ENCODE measurements around the gene ITGA1.

The ITGA1 gene

GRCh38 chr5:52799983-52800393 is 12.3 kb downstream of the ITGA1 start:
- DNase-seq (ENCODE audit: low read depth in 1 of 2, low spot score in 1 of 2), result peak; percentile 97 to 98
- H3K27ac ChIP-seq (replicated peaks), result peak overlapping the region; percentile 90
- H3K4me3 ChIP-seq (replicated peaks; ENCODE audit: insufficient read depth, low read length), result peak overlapping the region; percentile 64
- TF ChIP-seq SPI1 (IDR thresholded peaks at IDR 0.05; ENCODE audit: borderline replicate concordance, low read depth), result peak; percentile 98
- TF ChIP-seq CTCF (IDR thresholded peaks at IDR 0.05; ENCODE audit: insufficient read depth, low read length), result no peak
- TF ChIP-seq POLR2AphosphoS5 (IDR thresholded peaks at IDR 0.05; ENCODE audit: low read depth), result peak; percentile 80
- H3K27me3 ChIP-seq (ENCODE audit: insufficient read depth, poor library complexity, severe bottlenecking), result no peaks in the 10 kb centered on the region

GRCh38 chr5:52800394-52801213 is 12.9 kb downstream of the ITGA1 start:
- TF ChIP-seq POLR2AphosphoS5 (IDR thresholded peaks at IDR 0.05; ENCODE audit: low read depth) (peak; percentile 8), SPI1 (IDR thresholded peaks at IDR 0.05; ENCODE audit: borderline replicate concordance, low read depth) (no peak), GABPA (IDR thresholded peaks at IDR 0.05; ENCODE audit: low read depth) (no peak), CTCF (IDR thresholded peaks at IDR 0.05; ENCODE audit: insufficient read depth, low read length) (no peak), REST (IDR thresholded peaks at IDR 0.05; ENCODE audit: insufficient replicate concordance, low read depth) (no peak)
- H3K27ac ChIP-seq (replicated peaks), result peak overlapping the region; percentile 90
- peak in 1 of 2 experiments; percentile 60 for DNase-seq (ENCODE audit: low read depth in 1 of 2, low spot score in 1 of 2)
- no peaks in the 10 kb centered on the region for H3K27me3 ChIP-seq (ENCODE audit: insufficient read depth, poor library complexity, severe bottlenecking)
- peak overlapping the region; percentile 64 for H3K4me3 ChIP-seq (replicated peaks; ENCODE audit: insufficient read depth, low read length)

GRCh38 chr5:52801329-52801728 is 13.6 kb downstream of the ITGA1 start:
- Histone ChIP-seq H3K27ac (replicated peaks) (peak overlapping the region; percentile 90), H3K4me3 (replicated peaks; ENCODE audit: insufficient read depth, low read length) (peak overlapping the region; percentile 64), H3K27me3 (ENCODE audit: insufficient read depth, poor library complexity, severe bottlenecking) (no peaks in the 10 kb centered on the region)
- TF ChIP-seq SPI1 (IDR thresholded peaks at IDR 0.05; ENCODE audit: borderline replicate concordance, low read depth) (peak; percentile 31; the same call in 1 of the 2 replicates), GABPA (IDR thresholded peaks at IDR 0.05; ENCODE audit: low read depth) (no peak)
- peak in 1 of 2 experiments; percentile 16 for DNase-seq (ENCODE audit: low read depth in 1 of 2, low spot score in 1 of 2)

- H3K4me3 ChIP-seq (replicated peaks; ENCODE audit: insufficient read depth, low read length), result peak overlapping the region; percentile 64
- TF ChIP-seq REST (IDR thresholded peaks at IDR 0.05; ENCODE audit: insufficient replicate concordance, low read depth) (no peak), POLR2AphosphoS5 (IDR thresholded peaks at IDR 0.05; ENCODE audit: low read depth) (no peak), CTCF (IDR thresholded peaks at IDR 0.05; ENCODE audit: insufficient read depth, low read length) (no peak)
- H3K27ac ChIP-seq (replicated peaks), result no peak overlapping the region
- no peaks in the 10 kb centered on the region for H3K27me3 ChIP-seq (ENCODE audit: insufficient read depth, poor library complexity, severe bottlenecking)
- DNase-seq (ENCODE audit: low read depth in 1 of 2, low spot score in 1 of 2), result no peak
Observed at GRCh38 chr5:52802272-52802973, 14.7 kb downstream of the ITGA1 start.
